Measurements from ENCODE around the gene SPTBN2.

- TF ChIP-seq POLR2A (IDR thresholded peaks at IDR 0.05; ENCODE audit: low read depth, low read length) (no peak), POLR2AphosphoS5 (IDR thresholded peaks at IDR 0.05; ENCODE audit: low read depth, low read length) (no peak)
Observed at GRCh38 chr11:66767666-66768065, 38.6 kb upstream of the SPTBN2 start.
